GM21529 (cell line): Measurements from ENCODE around the gene SH3BGRL2.

Experiments used
- ATAC-seq: cut with Tn5 transposase; IDR thresholded peaks from one replicate; pipeline ENCODE4 v1.9.1; 2021; ENCODE audit not compliant: unreplicated experiment

Gene SH3BGRL2

GRCh38 chr6:79630883-79631692 lies at the start of gene SH3BGRL2:
Gene SH3BGRL2 (plus strand): TSS chr6:79631329. CDS start chr6:79631462, 133 bp downstream.
- peak; percentile 72 for ATAC-seq

- no peak for ATAC-seq
Measured at GRCh38 chr6:79584332-79584731, 46.8 kb upstream of the SH3BGRL2 start.

- no peak for ATAC-seq
Measured at GRCh38 chr6:79586548-79586947, 44.6 kb upstream of the SH3BGRL2 start.

GRCh38 chr6:79589701-79590100 lies 41.4 kb upstream of the SH3BGRL2 start:
- no peak for ATAC-seq

- no peak for ATAC-seq
Measured at GRCh38 chr6:79597155-79597554, 34.0 kb upstream of the SH3BGRL2 start.

- no peak for ATAC-seq
Measured at GRCh38 chr6:79598012-79598411, 33.1 kb upstream of the SH3BGRL2 start.

- no peak for ATAC-seq
Measured at GRCh38 chr6:79599725-79600259, 31.3 kb upstream of the SH3BGRL2 start.

- ATAC-seq: no peak
Measured at GRCh38 chr6:79600313-79600712, 30.8 kb upstream of the SH3BGRL2 start.

GRCh38 chr6:79600812-79601609 lies 30.1 kb upstream of the SH3BGRL2 start:
- no peak for ATAC-seq

GRCh38 chr6:79602859-79603258 lies 28.3 kb upstream of the SH3BGRL2 start:
- no peak for ATAC-seq

- no peak for ATAC-seq
Measured at GRCh38 chr6:79604583-79605037, 26.5 kb upstream of the SH3BGRL2 start.

- ATAC-seq: no peak
Measured at GRCh38 chr6:79605061-79605460, 26.1 kb upstream of the SH3BGRL2 start.

- no peak for ATAC-seq
Measured at GRCh38 chr6:79605968-79606764, 25.0 kb upstream of the SH3BGRL2 start.

- no peak for ATAC-seq
Measured at GRCh38 chr6:79607000-79607399, 24.1 kb upstream of the SH3BGRL2 start.

- no peak for ATAC-seq
Measured at GRCh38 chr6:79608334-79609224, 22.6 kb upstream of the SH3BGRL2 start.

- ATAC-seq: no peak
Measured at GRCh38 chr6:79609225-79609595, 21.9 kb upstream of the SH3BGRL2 start.

- ATAC-seq: no peak
Measured at GRCh38 chr6:79610306-79611009, 20.7 kb upstream of the SH3BGRL2 start.

- no peak for ATAC-seq
Measured at GRCh38 chr6:79612457-79612856, 18.7 kb upstream of the SH3BGRL2 start.

- ATAC-seq: no peak
Measured at GRCh38 chr6:79612918-79613317, 18.2 kb upstream of the SH3BGRL2 start.
